Measurements from ENCODE around the gene PCDH15. TPM values are rescaled to one million over a fixed set of nuclear protein-coding genes. Genes with fewer than 3 reads are reported as not detected.
A peak's percentile ranks its signal among the peaks of the same experiment; 100 is the strongest.

Gene PCDH15
- total and polyA plus RNA-seq, 2 experiments from 2014 or later: 0.29 to 0.66 TPM

GRCh38 chr10:54065106-54065505 is 735.9 kb downstream of the PCDH15 start:
- Mint-ChIP-seq H3K9me3 (no peaks in the 10 kb centered on the region), H3K27ac (no peak overlapping the region), H3K4me1 (no peaks in the 10 kb centered on the region), H3K27me3 (ENCODE audit: insufficient read depth, low read depth, poor library complexity) (no peaks in the 10 kb centered on the region), H3K36me3 (ENCODE audit: low read depth) (no peaks in the 10 kb centered on the region), H3K4me3 (no peak overlapping the region)
- Histone ChIP-seq H3K36me3 (ENCODE audit: insufficient read depth) (no peaks in the 10 kb centered on the region), H3K79me2 (replicated peaks; ENCODE audit: insufficient read depth) (no peaks in the 10 kb centered on the region), H3K4me3 (no peak overlapping the region), H3F3A (replicated peaks; ENCODE audit: low read depth) (no peaks in the 10 kb centered on the region), H3K27me3 (ENCODE audit: insufficient read depth) (no peaks in the 10 kb centered on the region), H3K27ac (ENCODE audit: low read depth) (no peak overlapping the region), H3K9me2 (ENCODE audit: insufficient read depth) (no peaks in the 10 kb centered on the region; the same call in 1 of the 2 replicates), H4K20me1 (replicated peaks; ENCODE audit: insufficient read depth) (no peaks in the 10 kb centered on the region), H3K4me1 (ENCODE audit: insufficient read depth) (no peaks in the 10 kb centered on the region), H2AFZ (no peak overlapping the region), H3K4me2 (no peak overlapping the region)
- ATAC-seq (no peak), DNase-seq (ENCODE audit: low spot score) (no peak)
- TF ChIP-seq POLR2AphosphoS5 (IDR thresholded peaks at IDR 0.05; ENCODE audit: low read depth) (no peak), CTCF (conservative IDR thresholded peaks at IDR 0.05; ENCODE audit: low read depth in 2 of 2) (no peak), EZH2 (IDR thresholded peaks at IDR 0.05; ENCODE audit: low read depth, unreplicated experiment) (no peak), ZNF331 (CRISPR knock-in tag; IDR thresholded peaks at IDR 0.05; ENCODE audit: low read depth) (no peak), STAT1 (IDR thresholded peaks at IDR 0.05; ENCODE audit: unreplicated experiment) (no peak)

- Histone ChIP-seq H3K4me3 (no peak overlapping the region), H3K4me2 (no peak overlapping the region), H3K36me3 (ENCODE audit: insufficient read depth) (no peaks in the 10 kb centered on the region), H2AFZ (peak overlapping the region; percentile 25; the same call in 1 of the 2 replicates), H3F3A (replicated peaks; ENCODE audit: low read depth) (no peaks in the 10 kb centered on the region), H3K9me2 (ENCODE audit: insufficient read depth) (no peaks in the 10 kb centered on the region; the same call in 1 of the 2 replicates), H3K4me1 (ENCODE audit: insufficient read depth) (no peaks in the 10 kb centered on the region), H4K20me1 (replicated peaks; ENCODE audit: insufficient read depth) (no peaks in the 10 kb centered on the region), H3K27ac (ENCODE audit: low read depth) (no peak overlapping the region), H3K79me2 (replicated peaks; ENCODE audit: insufficient read depth) (no peaks in the 10 kb centered on the region), H3K27me3 (ENCODE audit: insufficient read depth) (no peaks in the 10 kb centered on the region)
- no peaks in the 10 kb centered on the region for H3K4me1 Mint-ChIP-seq
- H3K9me3 Mint-ChIP-seq: peaks cover 4% of the 10 kb centered on the region; the same call in 2 of the 3 replicates
- DNase-seq (ENCODE audit: low spot score): no peak
- no peak for ATAC-seq
- H3K27me3 Mint-ChIP-seq (ENCODE audit: insufficient read depth, low read depth, poor library complexity): no peaks in the 10 kb centered on the region
- peaks cover 3% of the 10 kb centered on the region; the same call in 2 of the 3 replicates for H3K36me3 Mint-ChIP-seq (ENCODE audit: low read depth)
- H3K4me3 Mint-ChIP-seq: no peak overlapping the region
- no peak overlapping the region for H3K27ac Mint-ChIP-seq
- TF ChIP-seq CREB1 (CRISPR knock-in tag; IDR thresholded peaks at IDR 0.05; ENCODE audit: low read depth): no peak
- TF ChIP-seq NANOG (IDR thresholded peaks at IDR 0.05; ENCODE audit: borderline replicate concordance): no peak
- no peak for TF ChIP-seq ETS1 (IDR thresholded peaks at IDR 0.05)
- no peak for TF ChIP-seq ZNF462 (CRISPR knock-in tag; IDR thresholded peaks at IDR 0.05)
- TF ChIP-seq ZNF114 (CRISPR knock-in tag; IDR thresholded peaks at IDR 0.05): no peak
- no peak for TF ChIP-seq JUNB (IDR thresholded peaks at IDR 0.05; ENCODE audit: unreplicated experiment)
- no peak for TF ChIP-seq EZH2 (IDR thresholded peaks at IDR 0.05; ENCODE audit: low read depth, unreplicated experiment)
These were observed 736.8 kb downstream of the PCDH15 start for GRCh38 chr10:54064215-54064614.
